Activated CD8-positive, alpha-beta memory T cell treated with anti-CD3 and anti-CD28 coated beads for 1 hour (primary cell): ENCODE results near the gene STAG1.
"Not testable (repeated sequence)": the region's sequence is repeated elsewhere in the genome, so short reads cannot be mapped to it uniquely, and the experiment has no call there.

Experiments
- DNase-seq, 2 donors: peaks; one replicate each; pipeline ENCODE4 v3.0.0-alpha.2; 2020; ENCODE audit warnings: low read depth in 1 of 2; ENCODE audit errors: extremely low read depth in 1 of 2

Gene STAG1

DNA sequence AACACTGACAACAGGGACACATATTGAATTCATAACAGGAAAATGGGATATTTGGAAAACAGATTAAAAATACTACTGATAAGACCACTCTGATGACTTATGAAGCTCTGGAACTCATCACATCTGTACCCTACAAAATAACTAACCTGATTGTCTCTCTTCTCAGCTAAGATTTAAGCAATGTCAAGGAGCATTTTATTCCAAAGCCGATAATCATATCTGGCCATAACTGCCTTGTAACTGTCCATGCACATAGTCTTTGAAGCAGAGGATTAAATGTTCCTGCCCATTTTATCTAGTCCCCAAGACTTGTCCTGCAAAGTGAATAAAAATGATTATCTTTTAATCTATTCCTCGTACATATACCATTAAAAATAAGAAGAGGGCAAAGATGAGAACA, 234.1 kb downstream of the STAG1 start:
- DNase-seq, result no peak

DNA sequence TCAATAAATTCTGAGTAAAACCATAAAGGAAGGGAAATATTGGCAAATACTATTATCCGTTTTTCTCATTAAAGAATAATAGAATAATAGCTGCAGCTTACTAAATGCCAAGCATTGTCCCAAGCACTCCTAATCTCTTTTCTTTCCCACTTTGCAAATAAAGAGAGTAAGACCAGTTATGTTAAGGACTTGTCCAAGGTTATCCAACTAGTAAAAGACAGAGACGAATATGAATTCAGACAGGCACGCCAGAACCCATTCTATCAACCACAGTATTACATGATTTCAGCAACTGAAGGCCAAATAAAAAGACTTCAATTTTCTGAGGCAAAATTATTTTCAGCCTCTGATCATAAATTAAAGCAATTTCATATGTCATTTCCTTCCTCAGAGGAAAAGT, 235.5 kb downstream of the STAG1 start:
- no peak for DNase-seq

DNA sequence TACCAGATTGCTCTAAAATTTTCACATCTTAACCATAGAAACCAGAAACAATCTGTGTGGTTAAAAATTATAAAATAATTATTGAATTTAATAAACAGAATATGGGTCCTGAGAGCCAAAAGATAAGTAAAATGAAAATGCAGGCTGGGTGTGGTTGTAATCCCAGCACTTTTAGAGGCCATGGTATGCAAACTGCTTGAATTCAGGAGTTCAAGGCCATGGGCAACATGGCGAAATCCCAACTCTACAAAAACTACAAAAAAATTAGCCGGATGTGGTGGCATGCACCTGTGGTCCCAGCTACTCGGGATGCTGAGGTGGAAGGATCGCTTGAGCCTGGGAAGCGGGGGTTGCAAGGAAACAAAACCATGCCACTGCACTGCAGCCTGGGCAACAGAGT, 236.1 kb downstream of the STAG1 start:
- DNase-seq, result no peak

DNA sequence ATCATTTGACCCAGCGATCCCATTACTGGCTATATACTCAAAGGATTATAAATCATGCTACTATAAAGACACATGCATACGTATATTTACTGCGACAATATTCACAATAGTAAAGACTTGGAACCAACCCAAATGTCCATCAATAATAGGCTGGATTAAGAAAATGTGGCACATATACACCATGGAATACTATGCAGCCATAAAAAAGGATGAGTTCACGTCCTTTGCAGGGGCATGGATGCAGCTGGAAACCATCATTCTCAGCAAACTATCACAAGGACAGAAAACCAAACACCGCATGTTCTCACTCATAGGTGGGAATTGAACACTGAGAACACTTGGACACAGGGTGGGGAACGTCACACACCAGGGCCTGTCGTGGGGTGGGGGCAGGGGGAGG, 237.6 kb downstream of the STAG1 start:
- DNase-seq, result not testable (repeated sequence)

DNA sequence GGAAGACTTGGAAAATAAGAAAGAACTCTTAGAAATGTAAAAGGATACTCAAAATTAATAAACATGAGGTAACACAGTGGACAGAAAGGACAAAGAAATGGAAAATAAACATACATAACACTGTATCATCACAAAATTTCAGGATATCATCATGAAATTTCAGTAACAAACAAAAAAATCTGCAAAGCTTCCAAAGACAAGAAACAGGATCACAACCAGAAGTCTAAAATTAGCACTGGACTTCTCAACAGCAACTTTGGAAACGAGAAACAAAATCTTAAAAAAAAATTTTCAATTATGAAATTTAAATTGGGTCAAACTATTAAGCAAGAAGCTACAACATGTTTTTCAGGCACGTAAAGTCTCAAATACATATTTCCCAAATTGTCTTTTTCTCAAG, 238.8 kb downstream of the STAG1 start:
- DNase-seq, result no peak

DNA sequence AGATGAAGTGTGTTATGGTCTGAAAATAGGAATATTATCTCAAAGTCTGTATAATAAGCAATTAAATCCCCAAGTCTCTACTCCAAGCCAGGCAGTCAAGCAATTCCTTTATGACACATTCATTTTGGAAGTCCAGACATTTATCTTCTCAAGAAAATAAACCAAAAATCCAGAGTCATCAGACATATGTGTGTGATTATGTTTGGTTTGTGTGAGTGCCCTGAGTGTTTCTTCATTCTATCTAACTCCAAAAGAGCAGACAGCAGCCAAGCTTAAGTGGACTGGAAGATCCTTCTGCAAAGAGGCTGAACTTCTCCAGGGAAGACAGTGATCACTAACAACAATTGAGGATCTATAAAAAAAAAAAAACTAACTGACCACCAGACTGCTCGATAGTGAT, 239.8 kb downstream of the STAG1 start:
- DNase-seq, result no peak

DNA sequence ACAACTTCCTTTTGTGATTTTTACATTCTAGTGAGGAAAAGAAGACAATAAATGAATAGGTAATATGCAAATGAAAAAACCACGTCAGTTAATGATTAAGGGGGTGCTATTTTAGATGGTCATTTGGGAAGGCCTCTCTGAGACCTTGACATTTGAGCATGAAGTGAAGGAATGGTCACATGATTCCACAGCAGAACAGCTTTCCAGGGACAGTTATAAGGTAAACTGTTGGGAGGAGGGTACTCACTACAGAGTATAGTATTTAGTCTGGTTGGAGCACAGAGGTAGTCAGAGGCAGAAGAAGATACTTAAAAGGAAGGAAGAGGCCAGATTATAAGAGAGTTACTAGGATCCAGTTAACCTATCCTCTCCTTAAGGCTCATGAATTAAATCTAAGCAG, 246.5 kb downstream of the STAG1 start:
- DNase-seq, result no peak

DNA sequence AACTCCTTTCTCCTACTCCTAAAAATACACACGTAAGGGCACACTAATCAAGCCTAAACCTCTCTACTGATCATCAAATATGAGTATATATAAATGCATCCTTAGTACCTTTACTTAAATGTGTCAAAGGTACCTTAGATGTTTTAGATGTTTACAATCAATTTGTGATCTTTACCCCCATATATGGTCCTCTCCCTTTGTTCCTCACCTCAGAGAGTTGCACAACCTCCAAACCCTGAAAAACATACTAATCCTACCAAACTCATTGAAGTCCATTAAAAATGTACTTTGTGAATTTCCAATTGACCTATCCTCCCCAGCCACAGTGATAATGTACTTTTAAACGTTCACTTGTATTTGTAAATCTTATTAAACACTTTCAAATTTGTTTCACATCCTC, 249.1 kb downstream of the STAG1 start:
- DNase-seq, result no peak

DNA sequence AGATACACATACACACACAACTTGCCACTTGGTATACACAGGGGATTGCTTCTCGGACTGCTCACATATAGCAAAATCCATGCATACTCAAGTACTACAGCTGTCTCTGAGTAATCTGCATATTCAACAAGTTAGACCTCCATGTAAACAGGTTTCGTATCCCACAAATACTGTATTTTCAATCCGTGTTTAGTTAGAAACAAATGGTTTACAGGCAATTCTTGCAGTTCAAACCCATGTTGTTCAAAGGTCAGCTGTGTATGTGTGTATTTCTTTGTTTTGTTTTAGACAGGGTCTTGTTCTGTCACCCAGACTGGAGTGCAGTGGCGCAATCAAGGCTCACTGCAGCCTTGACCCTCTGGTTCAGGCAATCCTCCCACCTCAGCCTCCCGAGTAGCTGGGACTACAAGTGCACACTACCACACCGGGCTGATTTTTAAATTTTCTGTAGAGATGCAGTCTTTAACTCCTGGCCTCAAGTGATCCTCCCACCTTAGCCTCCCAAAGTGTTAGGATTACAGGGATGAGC, 253.2 kb downstream of the STAG1 start:
- DNase-seq, result no peak

DNA sequence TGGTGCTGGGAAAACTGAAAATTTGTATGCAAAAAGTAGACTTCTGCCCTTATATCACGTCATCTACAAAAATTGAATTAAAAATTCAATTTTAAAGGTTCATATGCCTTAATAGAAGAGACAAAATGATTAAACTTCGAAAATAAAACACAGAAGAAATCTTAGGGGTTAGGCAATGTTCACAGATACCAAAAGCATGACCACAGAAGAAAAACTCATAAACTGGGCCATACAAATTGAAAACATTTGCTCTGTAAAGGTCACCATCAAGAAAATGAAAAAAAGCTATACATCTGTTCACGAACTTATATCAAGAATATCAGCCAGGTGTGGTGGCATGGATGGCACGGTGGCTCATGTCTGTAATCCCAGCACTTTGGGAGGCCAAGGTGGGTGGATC, 257.0 kb downstream of the STAG1 start:
- DNase-seq, result no peak

DNA sequence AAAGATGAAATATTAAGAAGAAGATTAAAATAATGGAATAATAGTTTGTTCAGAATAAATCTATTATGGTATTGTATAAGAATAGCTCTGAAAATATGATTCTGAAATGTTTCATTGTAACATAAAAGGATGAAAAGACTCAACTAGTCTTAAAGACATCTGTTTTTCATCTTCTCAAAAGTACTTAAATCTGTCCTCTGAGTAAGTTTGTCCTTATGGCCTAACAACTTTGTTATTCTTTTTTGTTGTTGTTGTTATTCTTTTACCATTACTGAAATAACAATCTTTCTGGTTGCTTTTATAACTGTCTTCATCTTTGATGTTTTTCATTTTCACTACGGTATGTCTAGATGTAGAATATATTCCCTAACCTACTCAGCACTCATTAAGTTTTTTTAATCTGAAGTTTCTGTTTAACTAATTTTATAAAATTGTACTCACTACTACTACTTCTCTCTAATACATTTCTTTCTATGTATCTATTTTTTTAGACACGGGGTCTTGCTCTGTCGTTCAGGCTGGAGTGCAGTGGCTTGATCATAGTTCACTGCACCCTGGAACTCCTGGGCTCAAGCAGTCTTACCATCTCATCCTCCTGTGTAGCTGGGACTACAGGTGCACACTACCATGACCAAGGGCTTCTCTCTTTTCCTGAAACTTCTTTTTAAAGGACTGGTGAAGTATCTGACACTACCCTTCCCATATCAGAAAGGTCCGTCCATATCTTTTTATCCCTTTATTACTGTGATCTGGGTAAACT, 261.4 kb downstream of the STAG1 start:
- DNase-seq, result no peak

DNA sequence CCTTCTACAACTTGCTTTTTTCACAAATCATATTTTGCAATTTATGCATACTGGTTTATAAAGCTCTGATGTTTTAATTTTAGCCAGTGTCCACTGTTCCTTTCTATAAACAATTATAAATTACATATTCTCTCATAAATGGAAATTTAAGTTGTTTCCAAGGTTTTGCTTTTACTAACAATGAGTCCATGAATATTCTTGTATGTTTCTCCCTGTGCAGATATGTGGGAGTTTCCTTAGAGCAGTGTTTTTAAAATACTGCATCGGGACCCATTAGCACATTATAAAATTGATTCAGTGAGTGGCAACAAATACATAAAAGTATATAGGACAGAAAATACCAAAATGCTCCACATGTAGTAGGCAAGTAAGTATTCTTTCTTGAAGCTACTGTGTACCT, 266.4 kb downstream of the STAG1 start:
- DNase-seq, result no peak

DNA sequence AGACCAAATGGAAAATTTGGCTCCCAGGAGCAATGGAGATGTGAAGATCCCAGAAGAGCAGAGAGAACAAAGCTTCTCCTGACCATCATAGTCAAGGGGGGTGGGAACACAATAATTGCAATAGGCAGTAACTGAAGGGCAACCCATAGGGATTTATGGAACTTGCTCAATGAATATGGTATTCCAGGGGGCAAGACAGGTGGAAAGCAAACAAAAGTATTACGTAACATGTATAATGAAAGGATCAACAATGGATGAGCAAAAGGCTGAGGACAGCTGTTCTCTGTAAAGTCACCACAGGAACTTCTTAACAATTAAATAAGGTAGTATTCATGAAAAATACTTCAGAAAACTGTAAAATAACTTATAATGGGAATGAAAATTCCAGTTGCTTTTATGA, 275.9 kb downstream of the STAG1 start:
- no peak for DNase-seq

DNA sequence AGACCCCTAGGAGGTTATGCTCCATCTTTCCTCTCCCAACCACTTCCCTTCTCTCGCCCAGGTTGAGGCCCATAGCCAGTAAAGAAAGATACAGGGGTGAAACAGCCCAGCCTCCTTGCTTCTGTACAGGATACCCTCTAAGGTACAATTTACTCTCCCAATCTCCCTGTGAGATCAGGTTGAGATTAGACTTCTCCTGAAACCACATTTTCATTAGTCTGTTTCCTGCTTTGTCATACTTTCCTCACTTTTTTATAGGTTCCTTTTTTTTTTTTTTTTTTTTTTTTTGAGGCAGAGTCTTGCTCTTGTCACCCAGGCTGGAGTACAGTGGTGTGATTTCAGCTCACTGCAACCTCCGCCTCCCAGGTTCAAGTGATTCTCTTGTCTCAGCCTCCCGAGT, 277.3 kb downstream of the STAG1 start:
- not testable (repeated sequence) for DNase-seq

DNA sequence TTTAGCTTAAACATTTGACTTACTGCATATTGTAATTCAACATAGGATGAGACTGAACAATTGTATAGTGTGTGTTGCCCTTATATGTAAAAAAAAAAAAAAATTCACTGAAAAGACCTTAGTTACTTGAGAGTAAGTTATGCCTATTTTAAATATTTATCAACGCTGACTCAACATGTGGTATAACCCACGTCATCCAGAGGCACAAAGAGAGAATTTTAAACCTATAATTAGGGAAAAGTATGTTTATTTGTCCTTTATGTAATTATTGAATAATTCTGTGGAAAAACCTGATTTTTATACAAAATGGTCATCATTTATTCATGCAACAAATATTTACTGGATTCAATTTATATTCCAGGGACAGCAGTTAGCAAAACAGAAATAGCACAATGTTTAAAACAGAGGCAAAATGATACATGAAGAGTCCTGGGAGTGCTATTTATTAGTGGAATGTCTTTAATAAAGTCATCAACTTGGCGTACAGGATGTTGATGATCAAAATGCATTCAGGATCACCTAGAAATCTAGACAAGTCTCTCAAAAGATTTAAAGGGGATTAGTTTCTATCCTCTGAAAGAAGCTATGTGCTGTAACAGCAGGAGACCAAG, 278.4 kb downstream of the STAG1 start:
- DNase-seq, result no peak

DNA sequence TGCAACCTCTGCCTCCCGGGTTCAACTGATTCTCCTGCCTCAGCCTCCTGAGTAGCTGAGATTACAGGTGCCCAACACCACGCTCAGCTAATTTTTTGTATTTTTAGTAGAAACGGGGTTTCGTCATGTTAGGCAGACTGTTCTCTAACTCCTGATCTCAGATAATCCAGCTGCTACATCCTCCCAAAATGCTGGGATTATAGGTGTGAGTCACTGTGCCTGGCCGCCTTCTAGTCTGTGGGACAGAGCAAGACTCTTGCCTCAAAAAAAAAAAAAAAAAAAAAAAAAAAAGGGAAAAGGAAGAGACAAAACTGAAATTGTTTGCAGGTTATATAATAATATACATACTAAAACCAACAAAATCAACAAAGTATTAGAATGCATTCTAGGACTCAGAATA, 286.9 kb downstream of the STAG1 start:
- DNase-seq, result no peak

DNA sequence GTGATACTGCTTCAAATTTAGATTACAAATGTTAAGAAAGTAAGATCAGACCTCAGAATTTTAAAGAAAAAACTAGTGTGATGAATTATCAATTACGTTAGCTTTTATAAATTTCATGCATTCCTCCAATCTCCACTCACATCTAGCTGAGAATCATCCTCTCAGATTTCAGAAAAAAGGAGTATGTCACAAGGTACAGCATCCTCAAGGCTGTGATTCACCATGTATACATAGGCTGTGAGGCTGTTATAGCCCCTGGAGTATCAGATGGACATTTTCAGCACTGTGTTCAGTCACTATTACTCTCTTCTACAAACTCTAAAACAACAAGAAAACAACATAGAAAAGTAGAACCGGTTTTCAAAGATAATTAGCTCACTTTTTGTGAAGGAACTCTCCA, 287.7 kb downstream of the STAG1 start:
- DNase-seq, result no peak

DNA sequence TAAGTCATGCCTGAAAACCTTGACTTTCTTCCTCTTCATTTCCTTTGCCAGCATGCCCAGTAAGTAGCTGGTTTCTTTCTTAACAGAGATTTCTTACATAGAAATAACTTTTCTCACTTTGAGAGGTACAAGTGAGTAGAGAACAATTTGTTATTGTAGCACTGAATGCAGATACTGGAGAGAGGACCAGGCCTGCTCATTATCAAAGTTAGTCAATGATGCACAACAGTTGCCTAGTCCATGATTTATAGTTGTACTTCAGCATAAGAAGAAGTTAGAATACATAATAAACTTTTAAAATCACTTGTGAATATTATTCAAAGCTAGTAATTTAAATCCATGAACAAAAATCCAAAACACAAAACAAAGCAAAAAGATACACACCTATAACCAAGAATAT, 289.0 kb downstream of the STAG1 start:
- DNase-seq, result no peak

DNA sequence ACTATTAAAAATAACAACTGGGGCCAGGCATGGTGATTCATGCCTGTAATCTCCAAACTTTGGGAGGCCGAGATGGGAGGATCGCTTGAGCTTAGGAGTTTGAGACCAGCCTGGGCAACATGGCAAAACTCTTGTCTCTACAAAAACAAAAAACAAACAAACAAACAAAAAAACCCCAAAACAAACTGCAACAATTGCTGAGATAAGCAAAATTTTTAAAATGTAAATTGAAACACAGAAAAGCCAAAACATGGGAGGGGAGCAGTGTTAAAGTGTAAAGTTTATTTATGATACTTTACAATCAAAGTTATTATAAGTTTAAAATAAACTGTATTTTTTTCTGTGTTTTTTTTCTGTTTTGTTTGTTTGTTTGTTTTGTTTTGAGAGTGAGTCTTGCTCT, 294.4 kb downstream of the STAG1 start:
- DNase-seq, result no peak

DNA sequence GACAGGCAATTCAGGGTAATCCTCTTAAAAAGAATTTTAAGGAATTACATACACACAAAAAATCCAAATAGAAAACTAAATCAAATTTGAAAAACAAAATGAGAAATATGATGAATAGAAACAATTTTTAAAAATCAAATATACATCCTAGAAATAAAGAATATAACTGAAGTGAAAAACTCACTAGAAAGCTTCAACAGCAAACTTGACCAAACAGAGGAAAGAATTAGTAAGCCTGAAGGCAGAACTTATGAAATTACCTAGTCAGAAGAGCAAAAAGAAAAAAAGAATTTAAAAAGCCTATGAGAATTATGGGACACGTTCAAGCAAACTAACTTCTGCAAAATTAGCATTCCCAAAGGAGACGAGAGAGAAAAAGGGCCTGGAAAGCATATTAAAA, 296.0 kb downstream of the STAG1 start:
- DNase-seq, result no peak

DNA sequence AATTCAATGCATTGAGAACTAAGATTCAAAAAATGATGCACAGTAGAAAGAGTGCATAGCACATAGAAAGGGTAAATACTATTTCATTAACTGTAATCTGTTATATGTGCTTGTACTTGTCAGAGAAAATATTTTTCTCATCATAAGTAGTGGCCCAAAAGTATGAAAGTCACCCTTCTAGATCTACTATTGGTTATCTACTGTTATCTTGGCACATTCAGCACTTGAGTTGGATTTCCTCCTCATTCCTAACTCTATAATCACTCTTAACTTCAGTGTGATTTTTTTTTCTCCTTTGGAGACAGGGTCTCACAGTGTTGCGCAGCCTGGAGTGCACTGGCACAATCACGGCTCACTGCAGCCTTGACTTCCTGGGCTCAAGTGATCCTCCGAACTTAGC, 307.6 kb downstream of the STAG1 start:
- no peak for DNase-seq

DNA sequence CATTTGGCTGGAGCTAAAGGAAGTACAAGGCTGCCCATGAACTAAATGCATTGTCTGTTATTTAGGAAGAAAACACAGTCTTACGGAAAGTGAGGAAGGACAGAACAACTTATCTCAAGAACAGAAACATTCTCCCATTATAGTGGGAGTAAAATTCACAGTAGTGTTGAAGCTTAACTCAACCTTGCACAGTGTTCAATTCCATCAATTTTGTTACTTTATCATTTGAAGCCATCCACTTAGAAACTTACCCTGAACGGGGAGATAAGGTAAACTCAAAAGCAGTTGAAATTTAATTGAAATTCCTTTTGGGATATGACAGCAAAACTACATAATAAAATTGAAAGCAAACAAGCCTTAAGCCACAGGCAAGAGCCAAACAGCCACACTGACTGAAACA, 315.1 kb downstream of the STAG1 start:
- no peak for DNase-seq

DNA sequence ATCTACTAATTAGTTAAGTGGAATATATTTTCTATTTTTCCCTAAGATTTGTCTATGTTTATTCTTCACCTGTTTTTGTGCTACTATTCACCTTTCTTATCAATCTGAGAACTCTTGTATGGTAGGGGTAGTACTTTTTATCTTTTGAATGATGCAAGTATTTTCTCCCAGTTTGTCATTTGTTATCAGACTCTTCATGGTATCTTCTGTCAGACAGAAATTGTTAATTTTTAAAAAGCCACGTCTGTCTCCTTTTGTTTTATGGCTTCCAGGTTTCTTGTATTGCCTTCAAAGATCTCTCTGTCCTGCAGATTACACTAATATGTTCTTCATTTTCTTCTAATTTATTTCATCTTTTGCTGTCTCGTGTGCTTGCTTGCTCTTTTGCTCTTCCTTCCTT, 317.7 kb downstream of the STAG1 start:
- no peak for DNase-seq
